SW480 (cell line): Measurements from ENCODE around the gene SACM1L.
"Not testable (repeated sequence)": the region's sequence is repeated elsewhere in the genome, so short reads cannot be mapped to it uniquely, and the experiment has no call there.

Experiments used
- DNase-seq: peaks from one replicate; pipeline ENCODE4 v3.0.0-alpha.2; 2016; ENCODE audit warnings: low spot score

The SACM1L gene

GRCh38 chr3:45741742-45742460 is 52.7 kb downstream of the SACM1L start:
- no peak for DNase-seq

- no peak for DNase-seq
Measured at GRCh38 chr3:45742461-45743089, 53.4 kb downstream of the SACM1L start.

DNA sequence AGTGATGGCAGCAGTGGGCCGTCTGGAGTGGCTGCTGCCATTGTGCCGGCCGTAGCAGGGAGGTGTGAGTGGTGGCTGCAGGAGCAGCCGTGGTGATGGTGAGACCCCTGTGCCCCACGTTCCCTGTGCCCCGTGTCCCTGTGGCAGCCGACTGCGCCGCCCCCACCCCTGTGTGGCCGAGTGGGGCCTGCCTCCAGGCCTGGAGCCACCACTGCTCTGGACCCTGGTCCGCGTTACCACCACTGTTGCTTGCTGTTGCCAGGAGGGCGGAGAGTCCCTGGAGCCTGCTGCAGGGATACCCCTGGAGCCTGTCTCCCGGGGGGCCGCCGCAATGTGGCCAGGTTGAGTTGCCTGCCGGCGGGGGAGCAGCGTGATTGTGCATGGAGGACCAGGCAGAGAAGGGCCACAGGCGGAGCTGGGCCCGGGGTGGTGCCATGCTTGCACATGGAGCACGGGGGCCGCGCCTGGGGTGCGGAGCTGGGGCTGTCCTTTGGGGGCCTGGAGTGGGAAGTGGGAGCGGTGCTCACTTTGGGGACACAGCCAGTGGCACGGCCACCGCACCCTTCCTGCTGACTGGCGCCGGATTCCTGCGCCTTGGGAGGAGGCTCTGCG is 57.1 kb downstream of the SACM1L start:
- no peak for DNase-seq

- no peak for DNase-seq
Measured at GRCh38 chr3:45746777-45747622, 57.8 kb downstream of the SACM1L start.

DNA sequence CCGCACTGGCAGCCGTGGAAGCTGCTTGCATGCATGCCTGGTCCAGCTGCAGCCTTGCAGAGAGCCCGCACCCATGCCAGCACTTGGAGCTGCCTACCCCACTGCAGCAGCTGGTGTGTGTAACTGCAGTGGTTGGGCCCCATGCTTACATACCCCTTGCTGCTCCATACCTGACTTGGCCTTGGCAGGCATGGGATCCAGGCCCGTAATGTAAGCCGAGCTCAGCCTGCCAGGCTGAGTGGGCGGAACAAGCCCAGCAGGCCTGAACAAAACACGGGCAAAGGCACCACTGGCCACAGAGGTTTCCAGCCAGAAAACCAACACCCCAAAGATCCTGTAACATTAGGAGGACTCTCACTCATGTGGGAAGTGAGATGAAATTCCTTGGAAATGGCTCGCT is 58.9 kb downstream of the SACM1L start:
- DNase-seq = no peak

- DNase-seq = not testable (repeated sequence)
Measured at GRCh38 chr3:45749036-45749600, 59.9 kb downstream of the SACM1L start.

DNA sequence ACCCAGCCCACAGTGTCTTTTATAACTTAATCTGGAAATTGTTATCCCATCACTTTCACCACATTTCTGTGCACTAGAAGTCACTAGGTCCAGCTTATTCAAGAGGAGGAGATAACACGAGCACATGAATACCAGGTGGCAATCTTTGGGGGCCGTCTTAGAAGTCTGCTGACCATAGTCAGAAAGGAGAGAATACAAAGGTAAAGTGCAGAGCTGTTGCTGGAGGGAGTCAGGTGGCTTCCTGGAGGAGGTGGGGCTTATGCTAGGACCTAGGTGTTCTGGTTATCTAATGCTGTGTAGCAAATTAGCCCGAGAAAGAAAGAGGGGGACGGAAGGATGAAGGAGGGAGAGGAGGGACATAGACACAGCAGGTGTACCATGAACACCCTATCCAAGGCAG is 60.7 kb downstream of the SACM1L start:
- no peak for DNase-seq

GRCh38 chr3:45751537-45752242 is 62.5 kb downstream of the SACM1L start:
- DNase-seq = no peak

DNA sequence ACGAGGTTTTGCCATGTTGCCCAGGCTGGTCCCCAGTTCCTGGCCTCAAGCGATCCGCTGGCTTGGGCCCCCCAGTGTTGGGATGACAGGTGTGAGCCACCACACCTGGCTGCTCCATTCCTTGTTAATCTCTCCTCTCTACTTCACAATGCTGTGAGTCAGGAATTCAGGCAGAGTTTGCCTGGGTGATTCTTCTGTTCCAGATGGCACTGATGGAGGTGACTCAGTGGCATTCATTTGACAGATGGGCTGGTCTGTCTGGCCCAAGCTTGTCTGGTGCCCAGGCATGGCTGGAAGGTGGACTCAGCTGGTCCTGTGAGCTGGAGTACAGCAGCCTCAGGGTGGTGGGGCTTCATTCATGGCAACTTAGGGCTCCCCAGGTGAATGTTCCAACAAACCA is 63.9 kb downstream of the SACM1L start:
- DNase-seq = no peak

DNA sequence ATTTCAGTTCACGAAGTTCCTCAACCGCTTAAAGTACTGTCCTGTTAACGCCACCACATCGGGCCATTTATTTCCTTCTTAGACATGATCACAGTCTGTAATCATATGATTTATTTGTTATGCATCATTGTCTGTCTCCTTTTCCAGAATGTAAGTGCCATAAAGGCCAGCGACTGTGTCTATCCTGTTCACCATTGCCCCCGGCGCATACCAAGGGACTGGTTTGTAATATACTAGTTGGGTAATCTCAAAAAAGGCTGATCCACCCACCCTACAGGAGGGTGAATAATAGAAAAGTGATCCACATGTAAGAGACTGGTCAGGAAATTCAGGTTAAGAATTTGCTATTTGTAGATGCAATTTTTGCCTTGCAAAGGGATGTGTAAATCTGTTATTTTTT is 65.3 kb downstream of the SACM1L start:
- no peak for DNase-seq

- DNase-seq = no peak
Measured at GRCh38 chr3:45756055-45756454, 66.9 kb downstream of the SACM1L start.

DNA sequence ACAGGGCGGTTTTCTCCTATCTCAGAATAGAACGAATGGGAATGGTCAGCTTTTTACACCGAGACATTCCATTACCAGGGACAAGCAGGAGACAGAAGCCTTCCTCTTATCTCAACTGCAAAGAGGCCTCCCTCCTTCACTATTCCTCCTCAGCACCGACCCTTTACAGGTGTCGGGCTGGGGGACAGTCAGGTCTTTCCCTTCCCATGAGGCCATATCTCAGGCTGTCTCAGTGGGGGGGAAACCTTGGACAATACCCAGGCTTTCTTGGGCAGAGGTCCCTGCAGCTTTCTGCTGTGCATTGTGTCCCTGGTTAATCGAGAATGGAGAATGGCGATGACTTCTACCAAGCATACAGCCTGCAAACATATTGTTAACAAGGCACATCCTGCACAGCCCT is 67.9 kb downstream of the SACM1L start:
- not testable (repeated sequence) for DNase-seq

GRCh38 chr3:45758871-45759270 is 69.7 kb downstream of the SACM1L start:
- no peak for DNase-seq

DNA sequence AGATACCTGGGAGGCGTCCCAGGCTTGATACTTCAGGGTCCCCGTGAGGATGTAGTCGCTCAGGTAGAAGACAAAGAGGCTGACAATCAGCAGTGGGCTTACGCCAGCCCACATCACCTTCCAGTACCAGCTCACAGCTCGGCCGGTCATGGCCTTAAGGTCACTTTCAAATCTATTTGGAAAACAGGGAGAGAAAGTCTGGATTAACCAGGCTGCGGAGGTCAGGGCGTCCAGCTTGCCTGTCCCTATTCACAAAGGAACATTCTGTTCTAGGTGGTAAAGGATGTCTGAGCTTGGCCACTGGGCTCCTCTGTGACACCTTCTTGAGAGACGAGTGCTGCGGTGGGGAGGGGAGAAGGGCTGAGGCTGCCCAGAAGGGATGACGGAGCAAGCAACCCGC is 70.7 kb downstream of the SACM1L start:
- DNase-seq = no peak

GRCh38 chr3:45760878-45761711 is 71.9 kb downstream of the SACM1L start:
- peak; percentile 75 for DNase-seq

DNA sequence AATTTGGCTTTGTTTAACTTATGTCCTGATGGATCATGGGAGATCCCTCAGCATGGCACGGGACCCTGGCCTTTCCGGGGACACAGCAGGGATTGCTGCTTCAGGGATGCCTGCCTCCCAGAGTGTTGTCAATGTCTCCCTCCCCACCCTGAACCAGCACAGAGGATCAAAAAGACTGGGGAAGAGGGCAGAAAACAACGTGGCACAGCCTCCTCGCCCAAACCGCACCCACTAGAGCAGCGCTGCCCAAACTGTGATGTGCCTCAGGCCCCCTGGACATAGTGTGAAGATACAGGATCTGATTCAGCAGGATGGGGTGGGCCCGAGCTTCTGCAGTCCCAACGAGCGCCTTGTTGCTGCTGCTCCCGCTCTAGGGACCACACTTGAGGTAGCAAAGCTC is 72.6 kb downstream of the SACM1L start:
- DNase-seq = no peak

- DNase-seq = no peak
Measured at GRCh38 chr3:45762647-45763302, 73.6 kb downstream of the SACM1L start.

GRCh38 chr3:45763303-45763675 is 74.1 kb downstream of the SACM1L start:
- DNase-seq = no peak

DNA sequence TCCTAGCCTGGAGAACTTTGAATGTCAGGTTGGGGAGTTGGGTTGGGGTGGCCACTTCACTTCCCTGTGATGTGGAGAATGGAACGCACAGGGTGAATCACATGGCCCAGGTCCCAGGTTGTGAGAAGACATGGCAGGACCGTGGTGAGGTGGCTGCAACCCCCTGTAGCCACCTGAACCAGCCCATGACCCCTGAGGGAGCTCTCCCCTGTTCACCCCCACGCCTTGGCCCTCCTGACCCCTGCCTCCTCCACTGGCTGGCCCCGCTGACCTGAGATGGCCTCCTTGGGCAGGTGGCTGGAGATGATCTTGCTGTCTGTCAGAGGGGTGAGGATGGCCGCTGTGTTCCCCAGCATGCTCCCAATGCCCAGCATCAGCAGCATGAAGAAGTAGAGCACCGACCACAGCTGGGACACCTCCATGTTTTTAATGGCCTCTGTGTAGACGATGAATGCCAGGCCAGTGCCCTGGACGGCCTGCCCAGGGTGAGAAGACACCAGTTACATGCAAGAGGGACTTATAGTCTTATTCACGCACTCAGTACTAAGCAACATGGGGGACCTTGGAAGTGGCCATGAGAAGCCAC is 76.2 kb downstream of the SACM1L start:
- DNase-seq = no peak

- DNase-seq = no peak
Measured at GRCh38 chr3:45765958-45766357, 76.8 kb downstream of the SACM1L start.
